Measurements from ENCODE around the gene ZSCAN10.

ZSCAN10 gene

GRCh38 chr16:3066440-3066748 is 32.7 kb downstream of the ZSCAN10 start:
- DNase-seq (ENCODE audit: low spot score) = no peak
- H3K27ac ChIP-seq = no peak overlapping the region
- CTCF ChIA-PET = interaction anchor here (0.9 kb wide), 1 partner anchor 30 kb away, joined by 3 read pairs; no protein-coding TSS in a partner anchor
- TF ChIP-seq CTCF (conservative IDR thresholded peaks at IDR 0.05; ENCODE audit: low read depth) = no peak
- POLR2A ChIA-PET (ENCODE audit: low non-redundant PET) = no interaction called here

- CTCF ChIA-PET = interaction anchor here (0.5 to 0.9 kb wide), 2 partner anchors 31 to 99 kb away, joined by 3 to 4 read pairs; no protein-coding TSS in a partner anchor
- H3K27ac ChIP-seq = peak overlapping the region; percentile 48
- TF ChIP-seq CTCF (conservative IDR thresholded peaks at IDR 0.05; ENCODE audit: low read depth) = no peak
- POLR2A ChIA-PET (ENCODE audit: low non-redundant PET) = no interaction called here
- DNase-seq (ENCODE audit: low spot score) = no peak
These were observed 33.2 kb downstream of the ZSCAN10 start for GRCh38 chr16:3065742-3066439.

- peak within 1 kb of the TSS; percentile 48 for H3K27ac ChIP-seq
- POLR2A ChIA-PET (ENCODE audit: low non-redundant PET) = no interaction called here
- peak; percentile 56 for DNase-seq (ENCODE audit: low spot score)
These were observed 33.9 kb downstream of the ZSCAN10 start, which contains the start of gene IL32 for GRCh38 chr16:3065069-3065741. IL32 (plus strand) TSS chr16:3065640; CDS start chr16:3065812, 172 bp downstream.

GRCh38 chr16:3063625-3064386 is 35.3 kb downstream of the ZSCAN10 start:
- no peak overlapping the region for H3K27ac ChIP-seq
- ChIA-PET POLR2A (ENCODE audit: low non-redundant PET) (interaction anchor here (0.7 kb wide), 1 partner anchor 71 kb away, joined by 3 read pairs; the partner anchor contains the start of gene ZNF213), CTCF (interaction anchor here (0.7 kb wide), 2 partner anchors 34 to 65 kb away, joined by 3 read pairs; no protein-coding TSS in a partner anchor)
- no peak for DNase-seq (ENCODE audit: low spot score)
- no peak for TF ChIP-seq CTCF (conservative IDR thresholded peaks at IDR 0.05; ENCODE audit: low read depth)

More at GRCh38 chr16:3065069-3065741, 33.9 kb downstream of the ZSCAN10 start, which contains the start of gene IL32:
- CTCF ChIA-PET = interaction anchor here (0.5 kb wide), 1 partner anchor 100 kb away, joined by 4 read pairs; no protein-coding TSS in a partner anchor
- TF ChIP-seq CTCF (conservative IDR thresholded peaks at IDR 0.05; ENCODE audit: low read depth) = no peak

GRCh38 chr16:3062553-3062952 is 36.5 kb downstream of the ZSCAN10 start:
- H3K27ac ChIP-seq = no peak overlapping the region
- ChIA-PET CTCF (interaction anchor here (0.7 kb wide), 1 partner anchor 391 kb away, joined by 6 read pairs; no protein-coding TSS in a partner anchor), POLR2A (ENCODE audit: low non-redundant PET) (no interaction called here)
- no peak for DNase-seq (ENCODE audit: low spot score)
- TF ChIP-seq CTCF (conservative IDR thresholded peaks at IDR 0.05; ENCODE audit: low read depth) = no peak
